HAP-1 (cell line): ENCODE measurements around the gene ADCYAP1R1.

ENCODE experiments used
- DNase-seq, 2 experiments: peaks; one replicate each; pipeline ENCODE4 v3.0.0-alpha.2; 2016 to 2020; ENCODE audit warnings: low spot score in 2 of 2
- H3K27me3 ChIP-seq: fragments of 250-450 bp; sonication (Bioruptor Pico); 2 replicates; pipeline ENCODE4 v1.5.1; 2020; ENCODE audit warnings: low read depth, mild to moderate bottlenecking, moderate library complexity
- H3K36me3 ChIP-seq: fragments of 250-450 bp; sonication (Bioruptor Pico); replicated peaks from 2 replicates; pipeline ENCODE4 v1.5.1; 2020; ENCODE audit warnings: mild to moderate bottlenecking
- H3K4me1 ChIP-seq: fragments of 250-450 bp; sonication (Bioruptor Pico); 2 replicates; pipeline ENCODE4 v1.5.1; 2020; ENCODE audit warnings: mild to moderate bottlenecking
- H3K4me3 ChIP-seq: fragments of 250-450 bp; sonication (Bioruptor Pico); 2 replicates; pipeline ENCODE4 v1.5.1; 2020; ENCODE audit warnings: mild to moderate bottlenecking, moderate library complexity
- H3K9me3 ChIP-seq: fragments of 250-450 bp; sonication (Bioruptor Pico); 2 replicates; pipeline ENCODE4 v1.5.1; 2020; ENCODE audit warnings: mild to moderate bottlenecking, moderate library complexity
- in situ Hi-C: fragments of 300-500 bp; cut with MboI; formaldehyde crosslinking; loops from 3 replicates; pipeline ENCODE4 v1.14.3; 2020; ENCODE audit warnings: low sequenced_read_pairs, inconsistent platforms, mixed read lengths

The ADCYAP1R1 gene

DNA sequence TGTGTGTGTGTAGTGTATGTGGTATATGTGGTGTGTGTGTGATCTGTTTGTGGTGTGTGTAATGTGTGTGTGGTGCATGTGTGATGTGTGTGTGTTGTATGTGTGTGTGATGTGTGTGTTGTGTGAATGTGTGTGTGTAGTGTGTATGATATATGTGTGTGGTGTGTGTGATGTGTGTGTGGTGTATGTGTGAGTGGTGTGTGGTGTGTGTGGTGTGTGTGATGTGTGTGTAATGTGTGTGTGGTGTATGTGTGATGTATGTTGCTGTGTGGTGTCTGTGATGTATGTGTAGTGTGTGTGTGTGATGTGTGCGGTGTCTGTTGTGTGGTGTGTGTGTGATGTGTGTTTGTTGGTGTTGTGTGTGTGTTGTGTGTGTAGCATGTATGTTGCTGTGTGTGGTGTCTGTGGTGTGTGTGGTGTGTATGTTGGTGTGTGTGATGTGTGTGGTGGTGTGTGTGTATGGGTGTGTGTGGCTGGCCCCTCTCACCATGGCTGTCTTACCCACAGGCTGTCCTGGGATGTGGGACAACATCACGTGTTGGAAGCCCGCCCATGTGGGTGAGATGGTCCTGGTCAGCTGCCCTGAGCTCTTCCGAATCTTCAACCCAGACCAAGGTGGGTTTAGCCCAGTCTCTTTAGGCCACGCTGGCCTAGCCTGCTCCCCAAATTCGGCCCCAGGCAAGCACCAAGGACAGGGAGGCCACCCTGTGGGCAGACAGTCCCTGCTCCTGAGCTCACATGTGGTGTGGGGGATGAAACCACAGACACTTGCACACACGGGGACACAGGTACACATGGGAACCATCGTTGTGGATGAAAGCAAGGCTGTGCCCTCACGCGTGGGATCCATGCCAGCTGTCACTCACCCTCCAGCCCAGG, 25.6 kb downstream of the ADCYAP1R1 start:
- Histone ChIP-seq H3K4me1 (no peaks in the 10 kb centered on the region), H3K27me3 (peaks cover 9% of the 10 kb centered on the region; the same call in 1 of the 2 replicates), H3K9me3 (no peaks in the 10 kb centered on the region), H3K36me3 (no peaks in the 10 kb centered on the region), H3K4me3 (no peak overlapping the region)
- no peak for DNase-seq
- in situ Hi-C loops = no loop called here

DNA sequence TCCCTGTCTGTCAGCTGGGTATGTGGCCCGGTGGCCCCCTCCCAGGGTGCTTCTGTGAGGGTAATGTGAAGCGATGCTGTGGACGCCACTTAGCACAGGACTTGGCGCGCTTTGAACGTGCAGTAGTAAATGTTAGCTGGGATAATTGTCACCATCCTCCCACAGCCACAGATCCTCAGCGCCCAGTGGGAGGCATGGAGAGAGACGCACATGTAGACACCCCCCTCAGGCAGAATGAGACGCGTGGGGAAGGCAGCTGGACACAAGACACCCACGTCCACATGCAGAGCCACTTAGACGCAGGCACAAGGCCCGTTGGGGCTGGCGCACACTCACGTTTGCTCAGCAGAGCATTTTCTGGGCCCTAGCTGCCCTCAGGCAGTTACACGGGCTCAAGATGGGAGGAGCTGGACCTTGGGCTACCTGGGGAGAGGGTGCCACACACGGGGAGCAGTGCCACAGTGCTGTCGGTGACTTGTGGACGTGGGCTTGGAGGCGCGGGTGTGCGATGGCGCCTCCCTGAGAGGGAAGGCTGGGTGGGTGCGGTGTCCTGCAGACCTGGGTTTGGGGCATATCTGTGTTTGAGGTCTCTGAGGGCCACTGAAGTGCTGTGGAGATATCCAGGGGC, 26.4 kb downstream of the ADCYAP1R1 start:
- in situ Hi-C loops = no loop called here
- Histone ChIP-seq H3K27me3 (peaks cover 9% of the 10 kb centered on the region; the same call in 1 of the 2 replicates), H3K4me3 (no peak overlapping the region), H3K36me3 (no peaks in the 10 kb centered on the region), H3K9me3 (no peaks in the 10 kb centered on the region), H3K4me1 (no peaks in the 10 kb centered on the region)
- DNase-seq = no peak

DNA sequence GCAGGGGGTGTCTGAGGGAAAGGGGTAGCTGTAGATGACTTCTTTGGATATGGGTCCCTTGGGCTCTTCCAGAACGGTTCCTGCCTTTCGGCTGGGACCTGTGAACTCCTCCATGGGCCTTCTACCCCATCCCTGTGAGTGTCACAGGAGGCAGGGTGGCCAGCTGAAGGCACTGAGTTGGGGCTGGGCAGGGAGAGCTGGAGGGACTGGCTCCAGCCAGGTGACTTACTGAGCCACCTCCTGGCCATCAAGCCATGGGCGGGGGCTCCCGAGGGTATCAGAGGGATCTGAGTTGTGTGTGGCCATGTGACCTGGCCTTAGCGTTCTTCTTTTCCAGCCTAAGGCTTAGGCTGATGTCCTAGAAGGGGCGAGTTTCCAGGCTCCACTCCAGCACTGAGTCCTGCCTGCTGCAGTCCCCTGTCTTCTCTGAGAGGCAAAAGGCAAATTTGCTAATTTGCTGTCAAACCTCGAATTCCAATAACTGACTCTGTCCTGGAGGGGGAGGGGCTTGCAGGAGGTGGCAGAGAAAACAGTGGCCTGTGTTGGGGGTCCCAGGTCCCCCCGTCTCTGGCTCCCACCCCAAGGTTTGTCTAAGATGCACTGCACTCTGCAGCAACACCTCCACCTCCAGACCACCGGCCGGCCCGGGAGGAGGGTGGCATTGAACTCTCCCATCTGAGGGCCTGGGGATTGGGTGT, 27.2 kb downstream of the ADCYAP1R1 start:
- in situ Hi-C loops = no loop called here
- H3K27me3 ChIP-seq = peaks cover 9% of the 10 kb centered on the region; the same call in 1 of the 2 replicates

GRCh38 chr7:31079824-31080511, 27.9 kb downstream of the ADCYAP1R1 start:
- DNase-seq = no peak

More for the DNA sequence above, 27.2 kb downstream of the ADCYAP1R1 start:
- H3K4me3 ChIP-seq = no peak overlapping the region
- no peak for DNase-seq
- no peaks in the 10 kb centered on the region for H3K9me3 ChIP-seq
- H3K36me3 ChIP-seq = no peaks in the 10 kb centered on the region
- no peaks in the 10 kb centered on the region for H3K4me1 ChIP-seq

DNA sequence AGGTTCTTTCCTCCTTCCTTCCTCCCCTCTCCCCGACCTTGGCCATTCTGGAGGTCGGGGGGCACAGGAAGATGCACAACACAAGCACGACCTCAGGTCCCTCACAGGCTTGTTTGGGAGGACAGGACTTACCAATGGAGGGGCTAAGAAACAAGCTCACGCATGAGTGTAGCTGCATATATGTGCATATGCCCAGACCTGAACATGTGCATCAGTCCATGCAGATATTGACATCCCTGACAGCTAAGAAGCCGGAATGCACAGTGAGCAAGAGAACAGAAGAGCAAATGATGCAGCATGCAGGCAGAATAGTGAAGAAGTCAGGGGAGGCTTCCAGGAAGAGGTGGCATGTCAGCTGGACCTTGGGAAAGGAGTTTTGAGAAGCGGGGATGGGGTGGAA, 28.7 kb downstream of the ADCYAP1R1 start:
- H3K4me1 ChIP-seq = no peaks in the 10 kb centered on the region
- H3K4me3 ChIP-seq = no peak overlapping the region
- in situ Hi-C loops = no loop called here
- H3K36me3 ChIP-seq = no peaks in the 10 kb centered on the region
- H3K27me3 ChIP-seq = peaks cover 9% of the 10 kb centered on the region; the same call in 1 of the 2 replicates
- H3K9me3 ChIP-seq = no peaks in the 10 kb centered on the region
- DNase-seq = no peak

More at GRCh38 chr7:31079824-31080511, 27.9 kb downstream of the ADCYAP1R1 start:
- in situ Hi-C loops = no loop called here
- no peaks in the 10 kb centered on the region for H3K4me1 ChIP-seq
- H3K36me3 ChIP-seq = no peaks in the 10 kb centered on the region
- no peaks in the 10 kb centered on the region for H3K9me3 ChIP-seq
- no peak overlapping the region for H3K4me3 ChIP-seq
- peaks cover 9% of the 10 kb centered on the region; the same call in 1 of the 2 replicates for H3K27me3 ChIP-seq

GRCh38 chr7:31082017-31082416, 29.9 kb downstream of the ADCYAP1R1 start:
- in situ Hi-C loops = no loop called here
- no peaks in the 10 kb centered on the region for H3K9me3 ChIP-seq
- no peaks in the 10 kb centered on the region for H3K4me1 ChIP-seq
- peaks cover 9% of the 10 kb centered on the region; the same call in 1 of the 2 replicates for H3K27me3 ChIP-seq
- DNase-seq = no peak
- no peaks in the 10 kb centered on the region for H3K36me3 ChIP-seq
- H3K4me3 ChIP-seq = no peak overlapping the region

DNA sequence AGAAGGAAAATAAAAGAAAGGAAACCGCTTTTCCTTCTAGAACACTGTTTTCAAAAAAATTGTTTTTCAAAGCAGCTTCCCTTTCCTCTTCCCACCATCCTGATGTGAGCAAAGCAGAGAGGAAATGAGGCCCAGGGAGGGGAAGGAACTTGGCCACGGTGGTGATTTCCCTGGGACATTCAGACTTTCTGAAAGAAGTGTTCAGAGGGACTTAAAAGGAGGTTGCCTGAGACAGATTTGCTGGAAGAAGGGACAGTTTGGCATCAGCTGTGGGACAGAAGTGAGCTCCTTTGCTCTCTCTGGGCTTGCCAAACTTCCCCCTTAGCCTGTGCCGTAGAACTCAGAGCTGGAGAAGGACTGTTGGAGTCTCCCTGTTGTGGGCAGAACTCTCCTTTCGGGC, 30.3 kb downstream of the ADCYAP1R1 start:
- Histone ChIP-seq H3K9me3 (no peaks in the 10 kb centered on the region), H3K36me3 (no peaks in the 10 kb centered on the region), H3K4me3 (no peak overlapping the region), H3K4me1 (no peaks in the 10 kb centered on the region), H3K27me3 (peaks cover 9% of the 10 kb centered on the region; the same call in 1 of the 2 replicates)
- in situ Hi-C loops = no loop called here
- no peak for DNase-seq

DNA sequence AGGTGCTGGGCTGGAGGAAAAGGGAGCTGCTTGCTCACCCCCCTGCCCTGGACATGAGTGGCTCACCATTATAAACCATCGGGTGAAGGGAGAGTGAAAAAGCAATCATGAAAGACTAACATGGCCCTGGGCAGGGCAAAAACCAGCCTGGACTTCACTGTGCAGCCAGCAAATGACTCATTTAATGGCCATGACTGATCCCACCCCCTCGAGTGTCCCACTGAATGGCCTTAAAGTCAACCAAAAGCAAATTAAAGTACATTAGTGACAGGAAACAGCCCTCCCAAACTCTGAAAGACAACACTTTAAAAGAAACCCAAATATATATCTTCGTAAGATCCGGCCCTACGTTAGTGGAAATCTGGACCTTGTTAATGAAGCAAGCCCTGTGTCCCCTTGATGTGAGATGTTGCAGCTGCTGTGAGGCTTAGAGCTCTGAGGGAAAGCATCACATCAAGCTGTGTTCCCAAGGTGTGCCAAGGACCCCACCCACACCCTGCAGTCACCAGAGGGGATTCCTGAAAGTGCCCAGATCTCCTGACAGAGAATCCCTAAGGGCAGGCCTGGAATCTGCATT, 31.2 kb downstream of the ADCYAP1R1 start:
- H3K27me3 ChIP-seq = peaks cover 9% of the 10 kb centered on the region; the same call in 1 of the 2 replicates
- no peak for DNase-seq
- no peak overlapping the region for H3K4me3 ChIP-seq
- in situ Hi-C loops = no loop called here
- H3K9me3 ChIP-seq = no peaks in the 10 kb centered on the region
- no peaks in the 10 kb centered on the region for H3K36me3 ChIP-seq
- no peaks in the 10 kb centered on the region for H3K4me1 ChIP-seq

GRCh38 chr7:31084226-31084625, 32.1 kb downstream of the ADCYAP1R1 start:
- in situ Hi-C loops = no loop called here
- Histone ChIP-seq H3K27me3 (peaks cover 9% of the 10 kb centered on the region; the same call in 1 of the 2 replicates), H3K4me1 (no peaks in the 10 kb centered on the region), H3K4me3 (no peak overlapping the region), H3K36me3 (no peaks in the 10 kb centered on the region), H3K9me3 (no peaks in the 10 kb centered on the region)
- DNase-seq = no peak

- in situ Hi-C loops = no loop called here
- DNase-seq = no peak
- Histone ChIP-seq H3K27me3 (no peaks in the 10 kb centered on the region), H3K36me3 (no peaks in the 10 kb centered on the region), H3K4me1 (no peaks in the 10 kb centered on the region), H3K4me3 (no peak overlapping the region), H3K9me3 (no peaks in the 10 kb centered on the region)
Observed at GRCh38 chr7:31087351-31087750, 35.2 kb downstream of the ADCYAP1R1 start.

DNA sequence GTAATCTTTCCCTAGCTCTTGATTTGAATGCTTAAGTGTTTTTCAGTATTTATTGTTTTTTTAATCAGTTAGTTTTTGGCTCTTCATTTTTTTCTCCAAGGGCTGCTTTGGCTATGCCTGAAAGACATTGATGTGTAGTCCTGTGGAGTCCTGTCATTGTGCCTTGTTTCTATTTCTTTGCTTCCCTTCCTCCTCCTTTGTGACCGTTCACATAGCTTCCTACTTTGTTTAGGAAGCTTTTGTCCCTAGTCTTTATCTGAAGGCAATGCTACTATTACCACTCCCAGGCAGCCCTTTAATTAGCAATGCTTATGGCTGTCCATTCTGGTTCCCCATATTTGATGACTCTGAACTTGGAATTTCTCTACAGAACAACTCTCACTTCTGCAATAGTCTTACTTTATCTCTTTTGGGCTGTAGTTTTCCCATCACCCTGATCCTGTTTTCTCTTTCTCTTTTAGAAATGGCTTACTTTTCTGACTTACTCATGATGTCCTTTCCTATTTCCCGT, 39.9 kb downstream of the ADCYAP1R1 start:
- Histone ChIP-seq H3K9me3 (no peaks in the 10 kb centered on the region), H3K27me3 (no peaks in the 10 kb centered on the region), H3K36me3 (no peaks in the 10 kb centered on the region), H3K4me1 (no peaks in the 10 kb centered on the region), H3K4me3 (no peak overlapping the region)
- in situ Hi-C loops = no loop called here
- DNase-seq = no peak

- no peak overlapping the region for H3K4me3 ChIP-seq
- no peaks in the 10 kb centered on the region for H3K4me1 ChIP-seq
- DNase-seq = no peak
- H3K27me3 ChIP-seq = no peaks in the 10 kb centered on the region
- H3K36me3 ChIP-seq = no peaks in the 10 kb centered on the region
- H3K9me3 ChIP-seq = no peaks in the 10 kb centered on the region
- in situ Hi-C loops = no loop called here
Observed at GRCh38 chr7:31092606-31093005, 40.5 kb downstream of the ADCYAP1R1 start.

DNA sequence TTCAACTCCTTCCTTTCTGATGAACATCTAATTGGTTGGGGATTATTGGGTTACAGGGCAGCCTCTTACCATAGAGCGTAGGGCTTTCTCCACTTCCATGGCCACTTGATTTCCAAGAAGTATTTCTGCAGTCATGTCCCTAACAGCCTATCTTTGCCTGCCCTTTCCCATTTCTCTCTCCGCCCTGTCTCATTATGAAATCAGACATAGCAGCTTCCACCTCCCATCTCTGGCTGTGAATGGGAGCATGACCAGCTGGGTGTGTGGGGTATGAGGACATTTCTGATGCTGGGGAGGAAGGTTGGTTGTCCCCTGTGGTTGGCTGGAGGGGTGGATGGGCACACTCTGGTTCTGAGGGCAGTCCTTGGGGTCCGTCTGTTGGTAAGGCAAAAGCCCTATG, 41.2 kb downstream of the ADCYAP1R1 start:
- in situ Hi-C loops = no loop called here
- no peaks in the 10 kb centered on the region for H3K27me3 ChIP-seq
- no peaks in the 10 kb centered on the region for H3K4me1 ChIP-seq
- no peaks in the 10 kb centered on the region for H3K9me3 ChIP-seq
- no peak overlapping the region for H3K4me3 ChIP-seq
- DNase-seq = no peak
- H3K36me3 ChIP-seq = no peaks in the 10 kb centered on the region
